HG02973 (cell line): ENCODE data around the gene ADAM12.

Source experiments
- ATAC-seq: cut with Tn5 transposase; IDR thresholded peaks from one replicate; pipeline ENCODE4 v1.9.1; 2021; ENCODE audit warnings: moderate library complexity; ENCODE audit not compliant: unreplicated experiment

The ADAM12 gene

DNA sequence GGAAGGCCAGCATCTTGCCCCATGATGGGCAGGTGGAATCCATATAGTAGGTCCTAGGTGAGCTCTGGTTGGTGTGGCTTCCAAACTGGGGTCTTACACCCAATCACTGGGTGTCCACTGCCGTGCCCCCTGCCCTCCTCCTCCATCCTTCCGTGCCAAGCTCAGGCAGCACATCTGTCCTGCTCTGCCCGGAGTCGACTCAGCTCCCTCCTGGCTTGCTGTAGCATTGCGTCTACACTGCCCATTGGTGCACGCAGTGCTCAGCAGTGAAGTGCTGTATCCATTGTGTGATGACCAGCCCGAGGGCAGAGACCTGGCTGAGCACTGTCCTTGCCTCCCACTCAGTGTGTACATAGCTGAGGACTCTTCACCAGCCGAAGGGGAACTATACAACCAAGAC lies 148.4 kb downstream of the ADAM12 start:
- no peak for ATAC-seq

DNA sequence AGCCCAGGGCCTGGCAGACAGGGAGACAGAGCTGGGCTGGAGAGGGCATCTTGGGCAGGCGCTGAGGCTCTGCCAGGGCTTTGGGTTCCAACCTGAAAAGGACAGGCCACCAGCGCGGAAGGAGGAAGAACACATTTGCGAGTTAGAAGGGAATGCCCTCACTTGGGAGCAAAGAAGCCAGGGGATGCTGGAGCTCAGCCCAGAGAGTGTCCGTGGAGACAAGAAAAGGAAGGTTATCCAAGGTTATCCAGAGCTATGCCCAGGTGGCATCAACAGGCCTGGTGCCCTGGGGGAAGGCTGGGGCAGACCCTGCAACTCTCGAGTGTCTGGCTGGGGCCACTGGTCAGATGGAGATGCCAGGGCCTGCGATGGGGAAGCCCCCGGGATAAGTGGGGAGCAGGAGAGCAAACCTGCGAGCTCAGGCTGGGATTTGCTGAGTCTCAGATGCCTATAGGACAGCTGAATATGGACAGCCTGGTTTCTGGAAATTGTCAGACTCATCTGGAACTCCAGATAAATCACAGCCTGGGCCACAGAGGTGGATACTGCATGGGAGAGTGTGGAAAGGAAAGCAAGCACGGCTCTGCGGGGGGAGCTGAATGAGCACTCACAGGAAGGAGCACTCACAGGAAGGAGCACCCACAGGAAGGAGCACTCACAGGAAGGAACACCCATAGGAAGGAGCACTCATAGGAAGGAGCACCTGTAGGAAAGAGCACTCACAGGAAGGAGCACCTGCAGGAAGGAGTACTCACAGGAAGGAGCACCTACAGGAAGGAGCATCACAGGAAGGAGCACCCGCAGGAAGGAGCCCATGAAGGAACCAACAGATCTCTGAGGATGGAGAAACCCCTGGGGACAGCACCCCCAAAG lies 152.1 kb downstream of the ADAM12 start:
- no peak for ATAC-seq

DNA sequence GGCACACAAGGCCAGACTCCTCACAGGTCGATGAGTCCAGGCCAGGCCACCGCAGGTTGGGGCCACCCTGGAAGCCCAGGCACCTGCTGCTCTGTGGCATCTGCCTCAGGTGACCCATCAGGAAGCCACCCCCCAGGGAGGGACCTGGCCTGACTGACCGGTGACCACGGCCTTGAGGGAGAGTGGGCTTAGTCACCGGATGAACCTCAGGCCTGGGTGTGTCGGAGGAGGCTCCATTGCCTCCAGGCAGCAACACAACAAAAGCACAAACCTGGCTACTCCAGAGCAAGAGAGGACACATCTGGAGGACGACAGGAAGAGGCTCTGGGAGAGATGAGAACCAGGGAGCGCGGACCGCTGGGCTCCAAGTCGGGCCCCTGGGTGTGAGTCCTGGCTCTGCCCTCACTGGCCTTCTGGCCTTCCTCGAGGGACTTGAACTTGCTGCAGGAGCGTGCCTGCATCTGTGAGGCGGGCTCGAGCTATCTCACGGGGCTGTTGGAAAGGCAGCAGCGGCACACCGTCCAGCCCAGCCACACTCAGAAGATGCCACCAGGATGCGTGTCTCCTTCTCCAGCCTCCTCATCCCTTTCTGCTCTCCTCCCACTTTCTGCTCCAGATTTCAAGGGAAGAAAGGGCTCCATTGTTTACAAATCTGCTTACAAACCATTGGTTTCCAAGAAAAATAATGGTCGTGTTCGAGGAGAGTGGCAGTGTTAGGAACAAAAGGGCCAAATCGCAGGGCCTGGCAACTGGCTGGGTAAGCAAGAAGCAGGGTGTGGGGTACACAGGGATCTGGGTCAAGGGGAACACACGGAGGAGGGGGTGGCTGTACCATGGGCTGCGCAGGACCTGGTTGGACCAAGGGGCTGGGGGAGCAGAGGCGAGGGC lies 152.9 kb downstream of the ADAM12 start:
- no peak for ATAC-seq

- ATAC-seq: no peak
Observed at GRCh38 chr10:126234630-126235029, 153.6 kb downstream of the ADAM12 start.

GRCh38 chr10:126233182-126234148 lies 154.8 kb downstream of the ADAM12 start:
- ATAC-seq: no peak

DNA sequence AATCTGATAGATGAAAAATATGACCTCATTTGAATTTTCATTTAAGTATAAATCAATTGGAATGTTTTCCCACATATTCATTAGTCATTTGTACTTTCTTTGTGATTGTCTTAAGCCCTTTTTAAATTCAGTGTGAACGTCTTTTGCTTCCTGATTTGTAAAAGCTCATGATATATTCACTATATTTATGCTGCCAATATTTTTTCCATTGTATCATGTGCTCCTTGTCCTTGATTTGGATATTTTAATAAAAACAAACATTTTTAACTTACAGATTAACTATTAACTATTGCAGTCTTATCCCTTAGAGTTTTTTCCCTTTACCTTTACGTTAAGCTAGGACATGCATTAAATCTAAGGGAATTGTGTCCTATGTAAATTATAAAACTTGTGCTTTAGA lies 157.7 kb downstream of the ADAM12 start:
- ATAC-seq: no peak

DNA sequence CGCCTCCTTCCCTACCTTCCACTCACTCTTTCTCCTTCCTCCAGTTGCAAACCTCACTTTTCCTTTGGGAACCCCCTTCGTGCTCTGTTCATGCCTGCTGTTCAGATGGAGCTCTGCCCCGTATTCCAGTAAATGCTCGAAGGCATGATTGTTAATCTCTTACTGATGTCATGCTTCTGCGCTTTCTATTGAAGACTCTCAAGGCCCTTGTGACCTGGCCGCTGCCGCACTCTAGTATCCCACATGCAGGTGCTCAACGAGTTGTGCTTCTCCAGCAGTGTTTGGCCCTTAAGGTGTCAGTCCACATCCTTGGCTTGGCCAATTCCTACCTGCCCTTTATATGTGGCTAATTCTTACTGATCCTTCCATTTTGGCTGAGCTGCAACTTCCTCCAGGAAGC lies 158.6 kb downstream of the ADAM12 start:
- ATAC-seq: no peak

DNA sequence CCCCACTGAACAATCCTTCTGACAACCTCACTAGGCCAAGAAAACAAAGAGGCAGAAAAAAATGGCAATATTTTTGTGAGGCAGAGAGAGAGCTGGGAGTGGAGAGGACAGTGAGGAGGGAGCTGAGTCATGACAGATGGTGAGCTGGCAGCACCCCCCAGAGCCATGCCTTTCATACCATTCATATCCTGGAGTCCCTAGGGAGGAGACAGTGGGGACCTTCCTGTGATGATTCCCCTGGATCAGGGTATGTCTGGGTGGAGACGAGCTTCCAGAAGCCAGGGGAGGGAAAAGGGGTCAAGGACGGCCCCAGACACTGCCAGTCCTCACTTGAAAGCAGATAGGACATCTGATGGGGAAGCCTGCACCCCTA lies 160.5 kb downstream of the ADAM12 start:
- no peak for ATAC-seq

GRCh38 chr10:126226988-126227761 lies 161.1 kb downstream of the ADAM12 start:
- no peak for ATAC-seq

DNA sequence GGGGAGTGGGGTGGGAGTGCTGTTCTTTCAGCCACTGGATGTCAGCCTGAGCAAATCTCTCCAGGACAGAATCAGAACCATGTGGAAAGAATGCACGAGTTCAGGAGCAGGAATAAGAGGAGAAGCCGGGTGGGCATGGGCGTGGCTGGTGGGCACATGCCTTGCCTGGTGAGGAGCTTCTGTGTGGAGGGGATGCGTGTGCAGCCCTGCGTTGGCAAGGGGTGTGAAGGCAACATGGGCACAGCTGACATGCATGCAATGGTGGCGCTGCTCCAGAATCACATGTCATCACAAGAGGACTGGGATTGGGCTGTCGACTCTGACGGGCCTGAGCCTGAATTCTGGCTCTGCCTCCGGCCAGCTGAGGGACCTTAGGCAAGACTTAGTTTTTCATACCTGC lies 162.1 kb downstream of the ADAM12 start:
- ATAC-seq: no peak

- ATAC-seq: no peak
Observed at GRCh38 chr10:126225672-126226008, 162.6 kb downstream of the ADAM12 start.

- no peak for ATAC-seq
Observed at GRCh38 chr10:126224967-126225671, 163.2 kb downstream of the ADAM12 start.

DNA sequence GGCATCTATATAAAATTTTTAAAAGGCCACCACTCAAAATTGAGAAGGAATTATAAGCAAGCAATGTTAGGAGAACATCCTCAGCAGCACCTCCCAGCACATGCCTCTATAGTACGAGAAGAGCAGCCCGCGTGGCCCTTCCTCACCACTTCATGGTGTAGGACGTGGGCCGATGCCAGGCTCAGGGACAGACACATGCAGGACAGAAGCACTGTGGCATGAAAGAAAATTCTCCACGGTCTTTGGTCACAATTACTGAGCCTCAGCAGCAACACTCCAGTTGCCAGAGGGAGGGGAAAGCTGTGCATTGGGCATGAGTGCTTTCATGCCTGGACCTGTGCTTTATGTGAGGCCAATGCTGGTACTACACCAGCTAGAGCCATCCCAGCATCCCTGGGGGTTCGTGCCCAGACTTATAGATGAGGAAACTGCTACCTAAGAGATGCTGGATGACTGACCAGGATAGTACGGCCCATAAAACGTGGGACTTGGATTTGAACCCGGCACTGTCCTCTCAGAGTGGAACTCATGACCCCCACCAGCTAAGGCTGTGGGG lies 164.7 kb downstream of the ADAM12 start:
- ATAC-seq: no peak

DNA sequence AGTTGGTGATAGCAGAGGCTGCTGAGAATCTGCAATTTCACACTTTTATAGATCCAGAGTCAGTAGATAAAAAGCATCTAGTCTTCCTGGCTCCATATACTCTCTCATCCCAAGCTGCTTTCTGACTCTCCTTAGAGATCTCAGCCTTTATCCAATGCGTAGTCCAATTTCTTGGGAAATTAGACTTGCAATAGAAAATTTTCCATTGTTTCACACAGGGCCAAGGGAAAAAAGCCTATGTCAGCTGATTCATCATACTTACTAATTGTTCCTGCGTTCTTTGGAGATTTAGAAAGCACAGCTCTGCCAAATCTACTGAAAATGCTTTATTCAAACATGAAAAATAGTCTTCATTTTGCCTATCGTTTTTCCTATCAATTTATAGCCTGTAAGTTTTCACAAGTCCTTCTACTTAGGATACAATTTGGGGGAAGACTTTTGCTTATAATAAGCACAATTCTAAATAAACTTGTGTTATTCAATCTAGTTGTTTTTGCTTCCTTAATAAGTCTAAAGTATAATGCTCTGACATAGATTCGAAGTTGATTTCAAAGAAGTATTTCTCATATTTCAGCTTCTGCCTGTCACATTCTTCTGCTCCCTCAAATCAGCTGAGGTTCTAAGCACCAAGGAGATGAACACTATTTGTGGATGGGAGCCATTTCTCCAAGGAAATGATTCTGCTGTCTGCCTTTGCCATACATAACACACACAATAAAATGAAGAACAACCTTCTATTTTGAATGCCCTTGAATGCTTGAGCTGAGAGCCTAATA lies 165.4 kb downstream of the ADAM12 start:
- ATAC-seq: no peak

GRCh38 chr10:126221874-126222273 lies 166.4 kb downstream of the ADAM12 start:
- ATAC-seq: no peak

GRCh38 chr10:126218778-126219649 lies 169.3 kb downstream of the ADAM12 start:
- ATAC-seq: no peak

DNA sequence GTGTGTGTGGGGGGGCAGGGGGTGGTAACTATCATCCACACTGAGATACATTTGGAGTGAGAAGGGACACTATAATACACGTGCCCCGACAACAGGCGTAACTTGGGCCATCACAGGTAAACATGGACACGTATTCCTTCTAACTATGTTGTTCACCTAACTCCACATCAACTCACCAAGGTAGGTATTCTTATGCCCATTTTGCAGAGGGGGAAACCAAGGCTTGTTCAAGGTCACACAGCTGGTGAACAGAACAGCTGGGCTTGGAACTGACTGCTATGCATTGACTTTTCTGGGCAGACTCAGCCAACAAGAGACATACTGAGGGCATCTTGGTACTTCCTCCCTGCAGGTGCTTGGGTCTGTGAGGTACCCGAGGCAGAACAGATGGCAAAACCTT lies 170.1 kb downstream of the ADAM12 start:
- ATAC-seq: no peak

GRCh38 chr10:126216632-126216961 lies 171.7 kb downstream of the ADAM12 start:
- no peak for ATAC-seq
